GF-D8 (cell line): ENCODE measurements around the gene WWOX.

Experiments used
- DNase-seq: peaks from one replicate; lab custom pipeline; 2025; lab: John Stamatoyannopoulos, UW

Gene WWOX

DNA sequence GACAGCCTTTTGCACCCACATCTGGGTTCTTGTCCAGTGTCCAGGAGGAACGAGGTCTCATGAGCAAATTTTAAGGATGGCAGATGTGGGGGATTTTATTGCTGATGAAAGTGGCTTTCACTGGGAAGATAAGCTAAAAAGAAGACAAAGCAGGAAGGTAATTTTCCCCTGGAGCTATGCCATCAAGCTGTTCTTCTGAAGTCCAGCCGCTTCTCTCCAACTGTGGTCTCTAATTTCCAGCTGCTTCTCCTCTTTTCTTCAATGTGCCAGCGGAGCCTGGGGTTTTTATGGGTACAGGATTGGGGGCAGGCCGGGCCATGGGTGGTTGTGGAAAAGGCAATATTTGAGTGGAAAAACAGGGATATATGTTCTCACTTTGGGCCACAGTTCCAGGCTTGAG is 430.8 kb downstream of the WWOX start:
- DNase-seq, result no peak

DNA sequence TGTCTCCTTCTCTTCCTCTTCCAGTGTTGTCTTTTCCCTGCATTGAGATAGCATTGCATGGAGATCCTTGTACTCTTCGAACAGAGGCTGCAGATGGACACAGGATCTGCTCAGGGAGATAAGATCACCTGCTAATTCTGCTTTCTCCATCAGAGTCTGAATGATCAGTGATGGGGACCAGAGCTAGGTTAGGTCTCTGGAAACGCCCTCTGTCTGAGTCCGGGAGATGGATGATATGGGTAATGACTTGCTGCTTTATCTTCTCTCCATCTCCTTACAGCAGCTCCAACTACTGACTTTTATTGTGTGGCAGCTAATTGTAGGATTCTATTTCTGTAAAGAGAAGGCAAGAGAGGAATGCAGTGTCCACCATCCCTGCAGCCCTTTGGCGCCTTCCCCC is 435.6 kb downstream of the WWOX start:
- DNase-seq, result no peak

DNA sequence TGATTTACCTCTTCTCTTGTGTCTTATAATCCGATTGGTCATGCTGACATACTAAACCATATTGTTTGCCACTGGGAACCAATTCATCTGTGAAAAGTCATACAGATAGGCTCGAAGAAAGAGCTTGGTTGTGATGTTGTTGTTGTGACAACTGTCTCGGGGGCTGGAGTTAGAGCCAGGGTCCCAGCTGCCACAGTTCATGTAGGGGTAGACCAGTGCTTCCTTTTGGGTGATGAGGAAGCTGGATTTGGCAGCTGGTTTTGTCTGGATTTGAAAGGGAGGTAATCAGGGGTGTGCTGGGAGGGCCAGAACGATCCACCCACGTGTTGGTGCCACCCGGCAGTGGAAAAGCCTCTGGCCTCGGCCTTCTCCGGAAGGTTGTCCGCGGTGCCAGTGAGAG is 438.1 kb downstream of the WWOX start:
- DNase-seq, result no peak

DNA sequence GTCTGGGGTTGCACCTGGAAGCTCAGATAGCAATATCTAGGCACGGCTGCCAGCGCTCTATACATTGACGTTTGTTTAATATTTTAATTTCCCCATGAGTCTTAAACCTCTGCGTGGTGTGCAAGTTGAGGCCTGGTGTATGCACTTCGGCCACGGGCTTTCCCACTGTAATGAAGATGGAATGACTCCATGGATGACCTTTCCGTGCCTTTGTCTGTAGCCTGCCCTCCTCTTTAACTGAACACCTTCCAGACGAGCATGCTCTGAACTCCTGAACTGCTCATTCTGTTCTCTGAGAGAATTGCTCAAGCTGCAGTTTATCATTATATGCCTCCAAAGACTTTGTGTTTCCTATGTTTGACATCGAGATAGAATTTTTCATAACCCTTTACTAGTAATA is 438.8 kb downstream of the WWOX start:
- DNase-seq, result no peak

DNA sequence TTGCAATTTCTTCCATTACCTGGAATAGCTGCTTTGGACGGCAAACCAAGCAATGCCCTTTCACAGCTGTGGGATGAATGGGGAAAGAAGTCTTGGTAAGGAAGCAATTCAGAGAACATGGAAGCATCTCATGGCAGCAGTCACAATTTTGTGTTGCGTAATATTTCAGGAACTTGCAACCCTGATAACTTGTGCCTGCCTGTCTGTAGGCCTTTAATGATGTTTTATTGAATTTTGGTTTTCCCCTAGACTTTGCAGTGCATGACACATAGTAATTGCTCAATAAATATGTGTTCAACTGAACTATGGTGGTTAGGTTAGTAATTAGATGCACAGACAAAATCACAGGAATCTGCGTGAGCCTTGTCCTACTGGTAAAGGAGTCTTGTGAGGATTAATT is 439.5 kb downstream of the WWOX start:
- DNase-seq, result no peak

DNA sequence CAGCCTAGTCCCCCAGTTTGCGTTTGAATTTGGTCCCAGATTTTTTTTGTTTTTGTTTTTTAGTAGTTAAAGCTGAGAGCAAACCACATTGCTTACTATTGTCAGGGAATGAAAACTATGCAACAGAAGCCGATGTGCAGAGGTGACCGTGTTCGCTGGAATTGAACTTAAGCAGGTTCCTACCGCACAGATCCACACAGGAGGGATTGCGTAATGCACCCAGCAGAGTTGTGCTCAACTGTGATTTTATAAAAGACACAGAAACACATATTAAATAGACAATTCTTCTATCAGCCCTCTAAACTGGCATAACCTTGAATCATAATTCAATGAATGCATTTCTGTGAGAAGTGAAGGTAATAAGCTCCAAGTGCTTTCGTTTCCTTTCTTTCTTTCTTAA is 443.0 kb downstream of the WWOX start:
- DNase-seq, result no peak

DNA sequence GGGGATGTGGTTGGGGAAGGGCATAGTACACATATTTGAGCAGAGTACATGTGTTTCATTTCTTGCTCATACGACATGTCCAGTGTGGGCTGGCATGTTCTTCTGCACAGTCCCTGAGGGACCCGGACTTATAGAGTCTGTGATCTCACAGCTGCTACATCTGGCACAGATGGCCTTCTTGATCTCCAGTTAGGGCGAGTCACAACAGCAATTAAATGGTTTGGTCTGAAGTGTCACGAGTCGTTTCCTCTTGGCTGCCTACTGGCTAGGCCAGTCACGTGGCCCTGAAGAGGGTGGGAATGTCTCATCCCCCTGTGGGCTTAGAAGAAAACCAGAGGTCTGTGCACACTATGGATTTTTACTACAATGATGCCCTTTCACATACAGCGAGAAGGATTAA is 443.6 kb downstream of the WWOX start:
- DNase-seq, result no peak

DNA sequence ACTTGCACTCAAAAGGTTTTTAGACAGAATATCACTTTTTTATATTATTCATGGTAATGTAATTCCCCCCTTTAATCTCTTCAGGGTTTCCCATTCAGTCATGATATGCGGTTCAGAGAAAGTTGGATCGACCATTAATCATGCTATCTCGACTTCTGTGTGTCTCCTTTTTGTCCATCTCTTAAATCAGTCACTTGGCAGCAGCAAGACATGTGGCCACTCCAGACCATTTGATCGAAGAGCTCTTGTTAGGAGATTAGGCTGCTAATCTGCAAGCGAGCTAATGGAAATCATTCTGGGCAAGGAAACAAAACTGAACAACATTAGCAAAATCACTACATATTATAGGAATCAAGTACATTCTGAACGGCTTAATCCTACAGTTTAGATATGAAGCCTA is 449.9 kb downstream of the WWOX start:
- DNase-seq, result no peak

DNA sequence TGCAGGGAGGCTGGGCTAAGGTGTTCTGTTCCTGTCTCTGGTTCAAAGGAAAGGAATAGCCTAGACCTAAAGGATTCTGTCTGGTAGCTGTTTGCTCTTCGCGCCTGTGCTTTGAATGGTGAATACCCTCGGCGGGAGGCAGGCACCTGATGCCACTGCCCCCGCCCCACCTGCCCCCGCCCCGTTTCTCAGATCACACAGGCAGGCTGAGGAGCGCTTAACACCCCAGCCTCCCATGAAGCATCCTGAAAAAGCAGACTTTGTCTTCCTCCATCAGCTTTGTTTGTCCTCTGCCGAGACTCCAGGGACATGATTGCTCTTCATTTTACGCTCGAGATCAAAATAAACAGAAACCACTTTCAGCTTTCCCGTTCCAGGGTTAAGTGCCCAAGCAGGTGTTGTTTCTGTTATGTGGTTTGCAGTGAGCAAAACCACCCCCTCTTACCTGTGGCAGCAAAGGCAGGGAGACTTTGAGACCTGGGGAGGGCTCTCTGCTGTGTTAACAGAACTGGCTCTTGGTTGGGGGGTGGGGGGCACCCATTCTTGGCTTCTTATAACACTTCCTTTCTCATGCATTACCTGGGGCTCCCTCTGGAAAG is 452.1 kb downstream of the WWOX start:
- no peak for DNase-seq

DNA sequence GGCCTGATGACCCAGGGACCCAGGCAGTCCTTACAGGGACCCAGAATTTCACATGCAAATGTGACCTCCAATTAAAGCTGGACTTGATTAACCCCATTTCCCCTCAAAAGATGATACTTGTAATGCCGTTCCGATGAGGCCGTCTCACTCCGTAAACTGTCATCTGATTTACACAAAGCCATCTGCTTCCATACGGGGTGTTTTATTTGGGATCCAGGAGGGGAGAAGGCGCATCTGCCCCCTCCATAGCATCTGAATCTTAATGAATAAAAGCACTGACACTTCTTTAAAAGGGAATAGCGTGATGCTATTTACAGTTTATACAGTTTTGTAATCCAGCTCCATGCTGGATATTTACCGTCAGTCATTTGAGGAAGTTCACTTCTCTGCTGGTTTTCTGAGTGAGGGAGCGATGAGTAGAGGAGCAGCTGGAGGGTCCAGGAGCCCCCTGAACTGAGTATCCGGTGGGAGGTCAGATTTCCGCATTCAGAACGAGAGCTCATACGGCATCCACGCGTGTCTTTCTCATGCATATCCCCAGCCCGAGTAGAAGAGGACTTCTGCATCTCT is 452.7 kb downstream of the WWOX start:
- DNase-seq, result no peak

DNA sequence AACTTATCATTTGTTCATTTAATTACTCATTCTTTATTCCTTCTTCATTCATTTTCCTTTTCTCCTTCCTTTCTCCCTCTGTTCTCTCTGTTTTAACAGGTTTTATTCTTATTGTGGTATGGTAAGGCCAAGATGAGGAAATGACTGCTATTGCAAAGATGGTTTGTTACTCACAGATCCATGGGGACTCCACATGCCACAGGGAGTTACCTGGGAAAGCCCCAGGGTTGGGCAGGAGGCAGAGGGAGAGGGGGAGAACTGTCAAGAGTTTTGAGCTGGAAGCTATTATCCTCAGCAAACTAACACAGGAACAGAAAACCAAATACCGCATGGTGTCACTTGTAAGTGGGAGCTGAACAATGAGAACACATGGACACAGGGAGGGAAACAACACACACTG is 453.3 kb downstream of the WWOX start:
- no peak for DNase-seq

DNA sequence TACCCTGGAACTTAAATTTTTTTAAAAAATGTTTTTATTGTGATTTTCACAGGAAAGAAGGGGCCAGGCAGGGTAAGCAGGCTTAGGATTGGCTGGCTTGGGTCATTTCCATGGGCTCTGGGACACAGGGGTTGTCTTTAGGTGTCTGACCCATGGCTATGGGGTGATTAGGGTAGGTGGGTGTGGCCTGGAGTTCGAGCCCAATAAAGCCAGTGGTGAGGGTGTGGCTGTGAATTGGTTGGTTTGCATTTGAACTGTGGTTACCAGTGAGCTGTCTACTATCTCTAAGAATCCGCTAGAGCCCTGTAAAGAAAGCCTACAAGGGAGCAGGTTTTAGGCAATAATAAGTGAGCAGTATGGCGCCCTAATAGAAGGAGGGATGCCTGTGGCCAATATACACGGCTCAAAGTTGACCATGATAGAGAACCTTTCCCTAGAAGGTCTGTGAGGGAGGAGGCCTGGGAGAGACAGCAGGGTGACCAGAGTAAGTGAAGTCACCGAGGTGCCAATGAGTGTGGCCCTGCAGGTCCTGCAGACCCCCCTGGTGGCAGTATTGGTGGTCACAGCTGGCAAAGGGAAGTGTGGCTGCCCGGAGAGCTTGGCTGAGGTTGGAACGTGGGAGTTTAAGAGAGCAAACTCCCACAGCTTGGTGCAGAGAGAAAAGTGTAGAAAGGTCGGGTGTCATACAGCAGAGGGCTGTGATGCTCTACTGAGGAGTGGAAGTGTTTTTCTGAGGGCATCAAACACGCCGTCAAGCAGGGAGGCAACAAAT is 454.0 kb downstream of the WWOX start:
- DNase-seq, result no peak

DNA sequence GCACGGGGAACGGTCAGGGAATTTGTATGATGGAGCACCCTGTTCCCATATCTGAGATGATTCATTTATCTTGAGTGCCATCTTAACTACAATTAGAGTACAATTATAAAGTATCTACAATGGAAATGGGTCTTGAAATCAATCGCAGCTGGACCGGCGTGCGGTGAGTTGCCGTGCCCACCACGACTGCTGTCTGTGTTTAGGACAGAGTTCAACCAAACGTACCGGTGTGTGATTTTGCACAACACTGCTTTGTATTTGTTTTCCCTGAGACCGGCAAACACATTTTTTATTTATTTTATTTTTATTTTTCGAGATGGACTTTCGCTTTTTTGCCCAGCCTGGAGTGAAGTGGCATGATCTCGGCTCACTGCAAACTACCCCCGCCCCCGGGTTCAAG is 457.0 kb downstream of the WWOX start:
- DNase-seq, result no peak

DNA sequence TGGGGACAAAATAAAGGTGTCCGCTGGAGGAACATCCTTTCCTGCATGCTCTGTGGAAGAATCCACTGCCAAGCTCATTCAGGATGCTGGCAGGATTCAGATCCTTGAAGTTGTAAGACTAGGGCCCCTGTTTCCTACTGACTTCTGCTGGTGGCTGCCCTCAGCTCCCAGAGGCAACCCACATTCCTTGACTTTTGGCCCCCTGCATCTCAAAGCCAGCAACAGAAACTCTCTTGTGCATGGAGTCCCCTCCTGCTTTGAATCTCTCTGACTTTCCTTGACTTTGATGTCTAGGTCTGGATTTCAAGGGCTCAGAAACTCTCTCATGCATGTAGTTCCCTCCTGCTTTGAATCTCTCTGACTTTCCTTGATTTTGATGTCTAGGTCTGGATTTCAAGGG is 461.5 kb downstream of the WWOX start:
- DNase-seq, result no peak

DNA sequence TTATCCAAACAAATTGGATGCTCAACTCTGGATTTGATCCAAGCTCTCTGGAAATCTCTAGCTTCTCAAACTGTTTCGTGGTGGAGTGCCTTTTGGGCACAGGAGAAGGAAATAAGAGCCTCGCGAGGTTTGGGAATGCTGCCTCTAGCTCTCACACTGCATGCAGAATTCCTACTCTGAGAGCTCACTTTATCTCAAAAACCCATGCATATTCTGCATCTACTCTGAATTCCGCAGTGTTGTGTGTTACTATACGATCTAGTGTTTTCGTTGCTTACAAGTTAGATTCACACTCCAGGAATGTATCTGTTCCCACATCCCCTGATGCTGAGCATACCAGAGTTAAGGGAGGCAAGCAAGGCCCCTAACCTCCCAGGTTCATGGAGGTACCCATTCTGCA is 462.7 kb downstream of the WWOX start:
- no peak for DNase-seq

DNA sequence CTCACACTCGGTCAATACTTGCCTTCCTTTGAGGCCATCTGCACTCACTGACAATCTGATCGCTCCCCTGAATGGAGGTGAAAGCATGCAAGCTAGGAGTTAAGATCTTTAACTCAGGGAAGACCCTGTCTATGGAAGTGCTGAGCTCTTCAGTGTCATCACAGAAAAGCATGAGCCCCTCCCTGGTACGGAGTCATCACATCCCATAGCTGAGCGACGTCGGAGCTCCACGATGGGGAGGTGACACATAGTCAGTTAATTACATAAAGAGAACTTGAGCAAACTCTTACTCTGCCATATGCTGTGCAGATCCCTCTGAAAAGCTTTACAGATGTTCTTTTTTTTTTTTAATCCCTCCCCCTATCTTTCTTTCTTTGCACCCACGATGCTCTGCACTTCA is 463.2 kb downstream of the WWOX start:
- no peak for DNase-seq

DNA sequence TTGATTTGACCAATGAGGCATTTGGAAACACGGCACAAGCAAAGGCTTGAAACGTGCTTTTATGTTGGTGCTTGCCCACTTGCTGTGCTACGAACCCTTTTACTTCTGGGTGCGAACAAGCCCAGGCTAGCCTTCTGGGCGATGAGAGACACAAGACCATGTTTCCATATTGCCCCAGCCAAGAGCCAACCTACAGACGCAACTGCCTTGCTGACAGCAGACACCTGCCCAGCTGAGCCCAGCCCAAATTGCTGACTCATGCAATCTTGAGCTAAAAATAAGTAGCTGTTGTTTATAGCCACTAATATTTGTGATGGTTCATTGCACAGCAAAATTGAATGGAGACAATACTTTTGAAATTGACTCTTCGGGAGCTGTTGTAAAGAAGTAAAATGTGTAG is 464.5 kb downstream of the WWOX start:
- no peak for DNase-seq

DNA sequence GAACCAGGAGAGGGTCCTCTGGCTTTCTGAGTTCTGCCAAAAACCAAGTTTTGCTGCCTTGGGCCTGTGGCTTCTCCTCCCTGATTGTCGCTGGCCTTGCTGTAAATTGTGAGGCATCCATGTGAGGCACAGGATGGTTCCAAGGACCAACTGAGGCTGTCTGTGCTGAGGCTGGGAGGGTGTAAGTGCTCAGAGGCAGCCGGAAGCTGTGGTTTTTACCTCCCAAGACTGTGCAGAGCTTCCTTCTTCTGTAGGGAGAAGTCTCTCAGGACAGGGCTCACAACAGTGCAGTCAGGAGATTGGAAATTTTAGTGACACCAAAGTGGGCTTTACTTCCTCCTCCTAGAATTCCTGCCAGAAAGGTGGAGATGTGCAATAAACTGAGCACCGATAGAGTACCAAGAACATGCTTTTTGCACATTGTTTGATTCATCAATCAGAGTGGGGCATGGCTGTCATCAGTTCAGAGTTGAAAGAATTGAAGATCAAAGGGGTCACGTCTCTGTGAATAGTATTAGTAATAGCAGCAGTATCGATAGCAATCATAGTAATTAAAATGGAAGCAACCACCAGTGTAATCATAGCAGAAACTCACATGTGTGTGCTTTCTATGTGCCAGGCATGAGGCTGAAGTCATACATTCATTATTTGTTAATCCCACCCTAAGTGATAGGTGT is 467.1 kb downstream of the WWOX start:
- DNase-seq, result no peak

DNA sequence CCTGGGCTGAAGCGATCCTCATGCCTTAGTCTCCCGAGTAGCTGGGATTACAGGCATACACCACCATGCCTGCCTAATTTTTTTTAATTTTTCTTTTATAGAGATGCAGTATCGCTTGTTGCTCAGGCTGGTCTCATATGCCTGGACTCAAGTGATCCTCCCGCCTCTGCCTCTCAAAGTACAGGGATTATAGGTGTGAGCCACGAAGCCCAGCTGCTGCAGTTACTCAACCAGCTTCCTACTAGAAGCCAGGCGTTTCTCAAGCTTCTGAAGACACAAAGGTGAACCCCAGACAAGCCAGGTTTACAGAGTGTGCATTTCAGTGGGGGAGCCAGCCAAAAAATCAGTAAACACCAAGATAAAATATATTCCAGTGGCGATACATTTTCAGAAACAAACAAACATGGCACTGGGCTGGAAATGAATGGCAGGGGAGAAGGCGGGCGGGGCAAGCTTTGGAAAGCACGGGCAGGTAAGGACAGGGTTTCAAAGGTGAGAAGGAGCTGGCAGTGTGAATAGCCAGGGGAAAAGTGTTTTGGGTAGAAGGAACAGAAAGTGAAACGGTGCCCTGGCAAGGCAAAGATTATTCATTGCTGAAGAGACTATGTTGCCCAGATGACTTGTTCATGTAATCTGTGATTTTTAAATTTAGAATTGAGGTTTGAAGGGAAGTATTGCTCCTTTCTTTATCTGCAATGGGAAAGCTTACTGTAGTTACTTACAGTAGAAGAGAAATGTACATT is 471.1 kb downstream of the WWOX start:
- no peak for DNase-seq

DNA sequence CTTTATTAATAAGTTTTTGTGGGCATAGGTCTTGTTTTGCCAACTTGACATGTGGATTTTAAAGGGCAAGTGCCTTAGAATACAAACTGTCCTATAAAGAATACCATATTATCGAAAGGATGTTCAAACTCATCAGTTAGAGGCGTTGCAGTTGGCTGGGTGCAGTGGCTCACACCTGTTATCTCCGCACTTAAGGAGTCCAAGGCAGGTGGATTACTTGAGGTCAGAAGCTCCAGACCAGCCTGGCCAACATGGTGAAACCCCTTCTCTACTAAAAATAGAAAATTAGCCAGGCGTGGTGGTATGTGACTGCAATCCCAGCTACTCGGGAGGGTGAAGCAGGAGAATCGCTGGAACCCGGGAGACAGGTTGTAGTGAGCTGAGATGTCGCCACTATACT is 472.0 kb downstream of the WWOX start:
- no peak for DNase-seq

DNA sequence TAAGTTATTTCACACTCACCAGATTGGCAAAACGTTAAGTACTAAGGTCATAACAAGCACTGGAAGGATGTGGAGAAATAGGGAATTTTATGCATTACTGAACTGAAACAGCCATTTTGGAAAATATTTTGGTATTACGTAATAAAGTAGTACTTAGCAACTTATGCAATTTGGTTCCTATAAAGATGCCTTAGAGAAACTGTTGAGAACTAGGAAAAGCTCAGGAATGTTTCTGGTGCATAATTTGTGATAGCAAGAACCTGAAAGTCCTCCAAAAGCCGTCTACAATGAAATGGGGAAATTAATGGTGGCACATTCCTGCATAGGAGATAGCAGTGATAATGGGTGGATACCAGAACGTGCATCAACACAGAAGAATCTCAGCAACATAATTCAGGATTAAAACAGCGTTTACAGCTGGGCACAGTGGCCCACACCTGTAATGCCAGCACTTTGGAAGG is 472.5 kb downstream of the WWOX start:
- no peak for DNase-seq

DNA sequence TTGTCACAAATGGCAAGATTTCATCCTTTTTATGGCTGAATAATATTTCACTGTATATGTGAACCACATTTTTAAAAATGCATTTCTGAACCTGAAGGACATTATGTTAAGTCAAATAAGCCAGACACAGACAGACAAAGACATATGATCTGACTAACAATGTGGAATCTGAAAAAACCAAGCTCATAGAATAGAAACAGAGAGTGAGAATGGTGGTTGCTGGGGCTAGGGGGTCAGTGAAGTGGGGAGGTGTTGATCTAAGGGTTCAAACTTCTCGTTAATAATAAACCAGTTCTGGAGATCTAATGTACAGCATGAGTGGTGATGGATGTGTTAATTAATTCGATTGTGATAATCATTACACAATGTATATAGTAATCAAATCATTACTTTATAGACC is 475.1 kb downstream of the WWOX start:
- DNase-seq, result no peak
